Mammary epithelial cell (primary cell): ENCODE data around the gene FOXA2.

ENCODE experiments used
- CTCF ChIP-seq, 2 donors: IDR thresholded peaks in 1 of 2; conservative IDR thresholded peaks in 1 of 2; 2 replicates each; pipeline ENCODE4 v1.5.1; 2011 to 2012; ENCODE audit warnings: inconsistent platforms in 2 of 2, low read length in 2 of 2, mild to moderate bottlenecking in 2 of 2, control low read depth in 1 of 2, low read depth in 1 of 2; ENCODE audit not compliant: insufficient read depth in 1 of 2; ENCODE audit errors: extremely low read depth in 1 of 2
- EZH2 ChIP-seq: IDR thresholded peaks from 2 replicates; pipeline ENCODE4 v1.6.1; 2012; ENCODE audit warnings: low read length, inconsistent platforms, borderline replicate concordance

GRCh38 chr20:22533823-22534751, 50.3 kb downstream of the FOXA2 start:
- TF ChIP-seq CTCF (conservative IDR thresholded peaks at IDR 0.05 in 1 of 2, IDR thresholded peaks at IDR 0.05 in 1 of 2; ENCODE audit: extremely low read depth in 1 of 2, insufficient read depth in 1 of 2, low read depth in 1 of 2, low read length in 2 of 2) (no peak), EZH2 (no peak)
